Loucy (cell line): ENCODE data around the gene COP1.

ENCODE experiments used
- H2AFZ ChIP-seq: fragments of 200-600 bp; sonication (generic); 2 replicates; pipeline ENCODE4 v1.6.0; 2016; ENCODE audit warnings: antibody characterized with exemption, mild to moderate bottlenecking, low read length, moderate library complexity
- H3F3A ChIP-seq: fragments of 200-600 bp; 2 replicates; pipeline ENCODE4 v1.6.0; 2016; ENCODE audit warnings: antibody characterized with exemption, low read depth, mild to moderate bottlenecking
- H3K27me3 ChIP-seq: fragments of 200-600 bp; sonication (generic); 2 replicates; pipeline ENCODE4 v1.6.1; 2014; ENCODE audit warnings: low read length, mild to moderate bottlenecking; ENCODE audit not compliant: insufficient read depth, poor library complexity, severe bottlenecking
- H3K36me3 ChIP-seq: fragments of 200-600 bp; sonication (generic); 2 replicates; pipeline ENCODE4 v1.6.1; 2016; ENCODE audit warnings: low read length; ENCODE audit not compliant: insufficient read depth
- H3K4me1 ChIP-seq: fragments of 200-600 bp; sonication (generic); 2 replicates; pipeline ENCODE4 v1.5.1; 2014; ENCODE audit warnings: low read length, mild to moderate bottlenecking; ENCODE audit not compliant: insufficient read depth, poor library complexity, severe bottlenecking
- H3K4me2 ChIP-seq: fragments of 200-600 bp; sonication (generic); 2 replicates; pipeline ENCODE4 v1.6.0; 2014; ENCODE audit warnings: antibody characterized with exemption, low read length, low read depth, mild to moderate bottlenecking; ENCODE audit not compliant: poor library complexity, severe bottlenecking
- H3K4me3 ChIP-seq: fragments of 200-600 bp; sonication (generic); 2 replicates; pipeline ENCODE4 v1.5.1; 2014; ENCODE audit warnings: low read length, mild to moderate bottlenecking, mixed read lengths; ENCODE audit not compliant: poor library complexity, severe bottlenecking
- H3K79me2 ChIP-seq: fragments of 200-600 bp; sonication (generic); 2 replicates; pipeline ENCODE4 v1.6.1; 2014; ENCODE audit warnings: low read length; ENCODE audit not compliant: insufficient read depth
- H3K9ac ChIP-seq: fragments of 200-600 bp; sonication (generic); 2 replicates; pipeline ENCODE4 v1.6.0; 2014; ENCODE audit warnings: mild to moderate bottlenecking, low read depth, low read length, moderate library complexity; ENCODE audit not compliant: poor library complexity, severe bottlenecking
- H3K9me2 ChIP-seq: fragments of 200-600 bp; sonication (generic); replicated peaks from 2 replicates; pipeline ENCODE4 v1.6.1; 2016; ENCODE audit warnings: low read depth, low read length, mixed read lengths
- H3K9me3 ChIP-seq: fragments of 200-600 bp; sonication (generic); 2 replicates; pipeline ENCODE4 v1.6.1; 2014; ENCODE audit warnings: mild to moderate bottlenecking, antibody characterized with exemption, low read length, low read depth; ENCODE audit not compliant: insufficient read depth
- H4K20me1 ChIP-seq: fragments of 200-600 bp; sonication (generic); 2 replicates; pipeline ENCODE4 v1.6.0; 2014; ENCODE audit warnings: antibody characterized with exemption, low read length, mild to moderate bottlenecking; ENCODE audit not compliant: insufficient read depth, poor library complexity, severe bottlenecking
- CTCF ChIP-seq: fragments of 200-600 bp; sonication (generic); conservative IDR thresholded peaks from 2 replicates; pipeline ENCODE4 v1.5.1; 2014; ENCODE audit warnings: mild to moderate bottlenecking, antibody characterized with exemption, low read length
- EZH2phosphoT487 ChIP-seq: fragments of 200-600 bp; IDR thresholded peaks from 2 replicates; pipeline ENCODE4 v1.6.1; 2018; ENCODE audit warnings: antibody characterized with exemption, mild to moderate bottlenecking, moderate library complexity, borderline replicate concordance

COP1 gene

GRCh38 chr1:175927944-175928343 is 279.1 kb downstream of the COP1 start:
- Histone ChIP-seq H3K4me2 (no peak overlapping the region), H3K36me3 (no peaks in the 10 kb centered on the region), H3K4me3 (no peak overlapping the region), H3K9ac (no peak overlapping the region), H3K4me1 (no peaks in the 10 kb centered on the region), H4K20me1 (no peaks in the 10 kb centered on the region), H3K79me2 (no peaks in the 10 kb centered on the region), H3F3A (no peaks in the 10 kb centered on the region), H3K9me3 (no peaks in the 10 kb centered on the region), H3K9me2 (no peaks in the 10 kb centered on the region), H2AFZ (no peak overlapping the region), H3K27me3 (no peaks in the 10 kb centered on the region)
- TF ChIP-seq EZH2phosphoT487, result no peak

GRCh38 chr1:175922254-175922881 is 284.7 kb downstream of the COP1 start:
- Histone ChIP-seq H4K20me1 (no peaks in the 10 kb centered on the region), H3K9me2 (no peaks in the 10 kb centered on the region), H3K4me1 (no peaks in the 10 kb centered on the region), H3K9ac (no peak overlapping the region), H3K9me3 (no peaks in the 10 kb centered on the region), H3F3A (no peaks in the 10 kb centered on the region), H3K27me3 (no peaks in the 10 kb centered on the region), H3K36me3 (no peaks in the 10 kb centered on the region), H2AFZ (no peak overlapping the region), H3K79me2 (no peaks in the 10 kb centered on the region), H3K4me3 (no peak overlapping the region), H3K4me2 (no peak overlapping the region)
- TF ChIP-seq EZH2phosphoT487 (no peak), CTCF (no peak)

GRCh38 chr1:175920381-175920780 is 286.7 kb downstream of the COP1 start:
- Histone ChIP-seq H3F3A (no peaks in the 10 kb centered on the region), H2AFZ (no peak overlapping the region), H4K20me1 (no peaks in the 10 kb centered on the region), H3K9ac (no peak overlapping the region), H3K79me2 (no peaks in the 10 kb centered on the region), H3K9me3 (no peaks in the 10 kb centered on the region), H3K27me3 (no peaks in the 10 kb centered on the region), H3K4me3 (no peak overlapping the region), H3K4me1 (no peaks in the 10 kb centered on the region), H3K36me3 (no peaks in the 10 kb centered on the region), H3K4me2 (no peak overlapping the region), H3K9me2 (no peaks in the 10 kb centered on the region)
- TF ChIP-seq CTCF (no peak), EZH2phosphoT487 (no peak)

GRCh38 chr1:175919001-175919400 is 288.1 kb downstream of the COP1 start:
- Histone ChIP-seq H3K4me3 (no peak overlapping the region), H3K9me3 (no peaks in the 10 kb centered on the region), H3K9ac (no peak overlapping the region), H3K27me3 (no peaks in the 10 kb centered on the region), H3F3A (no peaks in the 10 kb centered on the region), H3K36me3 (no peaks in the 10 kb centered on the region), H2AFZ (no peak overlapping the region), H3K4me1 (no peaks in the 10 kb centered on the region), H4K20me1 (no peaks in the 10 kb centered on the region), H3K4me2 (no peak overlapping the region), H3K79me2 (no peaks in the 10 kb centered on the region), H3K9me2 (no peaks in the 10 kb centered on the region)
- no peak for TF ChIP-seq CTCF
- TF ChIP-seq EZH2phosphoT487, result no peak
